Smooth muscle cell (in vitro differentiated cells): Measurements from ENCODE around the gene PDLIM1. TPM values are rescaled to one million over a fixed set of nuclear protein-coding genes. Genes with fewer than 3 reads are reported as not detected.
A peak's percentile ranks its signal among the peaks of the same experiment; 100 is the strongest.

Experiments
- DNase-seq: peaks from one replicate; lab custom pipeline; 2025; ENCODE audit not compliant: unreplicated experiment; lab: John Stamatoyannopoulos, UW
- H2AFZ ChIP-seq: fragments of 200-600 bp; sonication (generic); 2 replicates; pipeline ENCODE4 v1.6.0; 2016; ENCODE audit warnings: antibody characterized with exemption, low read depth, mild to moderate bottlenecking
- H3F3A ChIP-seq: fragments of 200-600 bp; sonication (generic); 2 replicates; pipeline ENCODE4 v1.6.0; 2017; ENCODE audit warnings: antibody characterized with exemption, low read depth
- H3K27ac ChIP-seq: fragments of 200-600 bp; sonication (generic); 2 replicates; pipeline ENCODE4 v1.5.1; 2016; ENCODE audit warnings: low read depth, mild to moderate bottlenecking
- H3K27me3 ChIP-seq: fragments of 200-600 bp; sonication (generic); 2 replicates; pipeline ENCODE4 v1.6.1; 2016; ENCODE audit warnings: low read depth, mild to moderate bottlenecking
- H3K36me3 ChIP-seq: fragments of 200-600 bp; sonication (generic); 2 replicates; pipeline ENCODE4 v1.5.1; 2016; ENCODE audit warnings: low read depth
- H3K4me1 ChIP-seq: fragments of 200-600 bp; sonication (generic); 2 replicates; pipeline ENCODE4 v1.5.1; 2016; ENCODE audit warnings: low read depth
- H3K4me2 ChIP-seq: fragments of 200-600 bp; sonication (generic); 2 replicates; pipeline ENCODE4 v1.6.0; 2016; ENCODE audit warnings: mild to moderate bottlenecking
- H3K4me3 ChIP-seq: fragments of 200-600 bp; sonication (generic); 2 replicates; pipeline ENCODE4 v1.5.1; 2016; ENCODE audit warnings: mild to moderate bottlenecking
- H3K79me2 ChIP-seq: fragments of 200-600 bp; sonication (generic); 2 replicates; pipeline ENCODE4 v1.6.0; 2016; ENCODE audit warnings: low read depth, mild to moderate bottlenecking
- H3K9ac ChIP-seq: fragments of 200-600 bp; sonication (generic); 2 replicates; pipeline ENCODE4 v1.6.0; 2016; ENCODE audit warnings: low read depth
- H3K9me3 ChIP-seq: fragments of 200-600 bp; sonication (generic); replicated peaks from 2 replicates; pipeline ENCODE4 v1.5.1; 2016; ENCODE audit warnings: low read depth
- H4K20me1 ChIP-seq: fragments of 200-600 bp; sonication (generic); 2 replicates; pipeline ENCODE4 v1.6.0; 2016; ENCODE audit warnings: low read depth
- WGBS: methylation state at CpG from one replicate; pipeline ENCODE4 v1.1.7; 2016; ENCODE audit warnings: low lambda C conversion rate; 5-methylcytosine and 5-hydroxymethylcytosine counted together
- polyA plus RNA-seq: library from polyadenylated mRNA; unstranded; fragments of >200 nt; fragmentation: Nextera tagmentation; extraction: Ambion mirVana; gene quantifications from 2 replicates; pipeline ENCODE4 v1.2.1, GENCODE V29; 2016
- total RNA-seq: library from RNA; depleted of rRNA; stranded (reverse); fragments of >200 nt; gene quantifications from 2 replicates; pipeline ENCODE4 v1.2.3, GENCODE V29; 2014
- TF ChIP-seq, protein P1 (sequence below): fragments of 200-600 bp; sonication (generic); IDR thresholded peaks from 2 replicates; pipeline ENCODE4 v1.5.1; 2017; ENCODE audit warnings: borderline replicate concordance, mild to moderate bottlenecking, antibody characterized with exemption; ENCODE audit not compliant: insufficient read depth, poor library complexity, severe bottlenecking

Gene PDLIM1
- total and polyA plus RNA-seq, 2 experiments from 2014 or later: 102 to 187 TPM

DNA sequence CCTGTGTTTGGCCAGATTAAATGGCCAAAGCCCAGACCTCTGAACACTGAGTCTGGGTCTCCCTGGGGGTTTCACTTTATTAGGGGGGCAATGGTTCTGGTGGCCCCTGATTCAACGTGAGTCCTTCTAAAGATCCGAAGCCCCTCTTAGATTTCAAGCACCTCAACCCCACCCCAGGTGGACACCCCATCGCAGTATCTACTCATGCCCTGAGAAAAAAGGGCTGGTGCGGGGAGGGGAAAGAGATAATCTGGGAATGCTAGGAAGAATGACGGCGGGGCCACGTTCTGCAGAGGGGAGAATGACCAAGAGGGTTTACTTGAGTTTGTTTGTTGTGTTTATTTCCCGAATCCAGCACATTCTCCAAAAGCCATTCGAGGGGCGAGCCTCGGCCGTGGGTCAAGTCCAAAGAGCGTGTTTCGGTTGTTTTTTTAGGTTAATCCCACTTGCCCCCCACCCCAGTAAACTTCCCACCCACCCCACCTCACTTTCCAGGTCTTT is 832 bp downstream of the PDLIM1 start:
- Histone ChIP-seq H3F3A (peaks cover 11% of the 10 kb centered on the region), H2AFZ (no peak overlapping the region), H3K4me2 (peak overlapping the region; percentile 94), H3K9me3 (no peaks in the 10 kb centered on the region), H3K27ac (peak overlapping the region; percentile 69), H3K4me1 (peaks cover 9% of the 10 kb centered on the region), H4K20me1 (peaks cover 45% of the 10 kb centered on the region), H3K79me2 (peaks cover 55% of the 10 kb centered on the region), H3K27me3 (no peaks in the 10 kb centered on the region), H3K9ac (peak overlapping the region; percentile 92), H3K36me3 (no peaks in the 10 kb centered on the region), H3K4me3 (peak overlapping the region; percentile 96)
- TF ChIP-seq, protein P1, sequence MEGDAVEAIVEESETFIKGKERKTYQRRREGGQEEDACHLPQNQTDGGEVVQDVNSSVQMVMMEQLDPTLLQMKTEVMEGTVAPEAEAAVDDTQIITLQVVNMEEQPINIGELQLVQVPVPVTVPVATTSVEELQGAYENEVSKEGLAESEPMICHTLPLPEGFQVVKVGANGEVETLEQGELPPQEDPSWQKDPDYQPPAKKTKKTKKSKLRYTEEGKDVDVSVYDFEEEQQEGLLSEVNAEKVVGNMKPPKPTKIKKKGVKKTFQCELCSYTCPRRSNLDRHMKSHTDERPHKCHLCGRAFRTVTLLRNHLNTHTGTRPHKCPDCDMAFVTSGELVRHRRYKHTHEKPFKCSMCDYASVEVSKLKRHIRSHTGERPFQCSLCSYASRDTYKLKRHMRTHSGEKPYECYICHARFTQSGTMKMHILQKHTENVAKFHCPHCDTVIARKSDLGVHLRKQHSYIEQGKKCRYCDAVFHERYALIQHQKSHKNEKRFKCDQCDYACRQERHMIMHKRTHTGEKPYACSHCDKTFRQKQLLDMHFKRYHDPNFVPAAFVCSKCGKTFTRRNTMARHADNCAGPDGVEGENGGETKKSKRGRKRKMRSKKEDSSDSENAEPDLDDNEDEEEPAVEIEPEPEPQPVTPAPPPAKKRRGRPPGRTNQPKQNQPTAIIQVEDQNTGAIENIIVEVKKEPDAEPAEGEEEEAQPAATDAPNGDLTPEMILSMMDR: no peak
- no peak for DNase-seq
- 4% methylated on average over 13 of the region's 14 CpGs for WGBS

DNA sequence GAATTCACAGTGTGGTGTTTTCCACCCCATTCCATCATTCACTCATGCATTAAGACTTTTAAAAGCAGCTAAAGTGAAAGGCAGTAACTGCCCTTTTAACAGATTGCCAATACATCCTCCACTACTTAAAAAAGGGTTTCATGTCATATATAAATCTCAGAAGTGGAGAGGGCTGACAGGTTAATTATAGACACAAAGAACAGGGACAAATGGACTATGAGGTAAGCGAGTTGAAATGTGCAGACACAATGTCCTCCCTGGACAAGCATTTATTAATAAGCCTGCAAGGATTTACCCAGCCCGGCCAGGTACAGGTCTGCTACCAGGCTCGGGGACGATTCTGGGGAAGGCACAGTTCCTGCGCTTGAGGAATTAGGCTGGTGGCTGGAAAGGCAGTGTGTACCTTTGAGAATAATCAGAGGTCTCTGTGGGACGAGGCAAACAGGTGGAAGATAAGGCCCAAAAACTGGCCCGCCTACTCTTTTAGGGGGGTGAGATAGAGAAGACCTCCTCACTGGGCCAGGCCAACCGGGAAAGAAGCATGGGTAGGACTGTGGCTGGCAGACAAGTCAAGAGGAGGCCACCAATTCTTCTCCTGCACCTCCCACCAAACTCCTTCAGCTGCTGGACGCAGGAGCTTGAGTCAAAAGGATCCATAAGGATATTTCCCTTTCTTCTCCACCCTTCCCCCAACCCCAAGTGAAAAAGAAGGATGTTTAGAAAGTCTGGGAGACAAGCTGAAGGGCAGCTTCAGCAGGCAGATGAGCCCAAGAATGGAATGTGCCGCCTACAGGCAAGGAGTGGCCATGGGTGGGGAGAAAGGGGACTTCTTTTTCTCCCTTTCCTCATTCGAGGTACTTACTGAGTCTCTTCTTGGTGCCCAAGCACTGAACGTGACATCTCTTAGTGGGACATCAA is 1.5 kb downstream of the PDLIM1 start:
- Histone ChIP-seq H3K27me3 (no peaks in the 10 kb centered on the region), H3K9me3 (no peaks in the 10 kb centered on the region), H3K4me2 (peak overlapping the region; percentile 94), H3K4me1 (peaks cover 4% of the 10 kb centered on the region), H3K4me3 (peak overlapping the region; percentile 96), H3F3A (peaks cover 16% of the 10 kb centered on the region), H3K36me3 (no peaks in the 10 kb centered on the region), H4K20me1 (peaks cover 52% of the 10 kb centered on the region), H2AFZ (no peak overlapping the region), H3K27ac (peak overlapping the region; percentile 69), H3K9ac (peak overlapping the region; percentile 92), H3K79me2 (peaks cover 62% of the 10 kb centered on the region)
- TF ChIP-seq, protein P1: peak; percentile 4
- no peak for DNase-seq
- 34% methylated on average over 12 of the region's 12 CpGs for whole genome bisulfite sequencing

DNA sequence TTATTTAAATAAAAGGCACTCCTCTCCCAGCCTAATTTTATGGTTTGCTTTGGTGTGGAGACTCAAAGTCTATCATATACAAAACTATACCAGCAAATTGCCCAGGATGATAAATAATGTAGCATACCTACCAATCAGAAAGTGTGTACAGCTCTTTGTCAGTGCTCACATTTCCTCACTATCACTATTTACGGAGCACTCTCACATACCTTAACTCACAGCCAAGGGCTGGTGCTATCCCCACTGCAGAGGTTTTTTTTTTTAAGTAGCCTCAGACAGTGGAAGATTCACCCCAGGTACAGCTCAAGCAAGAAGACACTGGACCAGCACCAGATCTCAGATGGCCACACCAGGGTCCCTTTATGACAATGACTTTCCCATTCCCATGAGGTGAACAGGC is 2.5 kb downstream of the PDLIM1 start:
- WGBS: 74% methylated on average over 1 of the region's 1 CpG
- peak overlapping the region; percentile 94 for H3K4me2 ChIP-seq
- peak overlapping the region; percentile 69 for H3K27ac ChIP-seq
- TF ChIP-seq, protein P1: no peak
- H3K4me3 ChIP-seq: peak overlapping the region; percentile 96
- H3K9ac ChIP-seq: no peak overlapping the region
- H3F3A ChIP-seq: peaks cover 16% of the 10 kb centered on the region
- peaks cover 4% of the 10 kb centered on the region for H3K4me1 ChIP-seq
- DNase-seq: no peak
- no peak overlapping the region for H2AFZ ChIP-seq
- peaks cover 72% of the 10 kb centered on the region for H3K79me2 ChIP-seq
- no peaks in the 10 kb centered on the region for H3K27me3 ChIP-seq
- no peaks in the 10 kb centered on the region for H3K9me3 ChIP-seq
- H3K36me3 ChIP-seq: no peaks in the 10 kb centered on the region
- H4K20me1 ChIP-seq: peaks cover 61% of the 10 kb centered on the region
